Small intestine (tissue), 16 donors: ENCODE results near the gene HGS. TPM values are rescaled to one million over a fixed set of nuclear protein-coding genes. Genes with fewer than 3 reads are reported as not detected.

ENCODE experiments used
- DNase-seq, 2 donors: peaks; one replicate each; pipeline versions ENCODE4 v3.0.0 to v3.0.0-alpha.2; 2013
- FAIRE-seq: peaks from 2 replicates; lab custom pipeline; 2012; peaks lifted over from hg19 to GRCh38; lab: Jason Lieb, UNC
- H3K27ac ChIP-seq, 3 donors: one replicate each; pipeline ENCODE4 v1.5.1; 2013; ENCODE audit warnings: low read length in 2 of 3, mild to moderate bottlenecking in 2 of 3, control low read depth in 1 of 3, inconsistent platforms in 1 of 3, low read depth in 1 of 3, moderate library complexity in 1 of 3
- H3K27me3 ChIP-seq, 3 donors: one replicate each; pipeline ENCODE4 v1.6.1; 2013; ENCODE audit warnings: low read length in 3 of 3, inconsistent platforms in 1 of 3; ENCODE audit not compliant: control insufficient read depth in 3 of 3, insufficient read depth in 3 of 3
- H3K36me3 ChIP-seq, 3 donors: one replicate each; pipeline ENCODE4 v1.6.1; 2013; ENCODE audit warnings: low read length in 3 of 3, inconsistent platforms in 1 of 3, low read depth in 1 of 3, mild to moderate bottlenecking in 1 of 3, moderate library complexity in 1 of 3; ENCODE audit not compliant: control insufficient read depth in 3 of 3, insufficient read depth in 2 of 3
- H3K4me1 ChIP-seq, 3 donors: one replicate each; pipeline ENCODE4 v1.6.1; 2013; ENCODE audit warnings: low read length in 2 of 3, inconsistent platforms in 1 of 3, low read depth in 1 of 3, mild to moderate bottlenecking in 1 of 3, moderate library complexity in 1 of 3; ENCODE audit not compliant: control insufficient read depth in 3 of 3, insufficient read depth in 2 of 3
- H3K4me3 ChIP-seq, 3 donors: one replicate each; pipeline ENCODE4 v1.5.1; 2013; ENCODE audit warnings: low read length in 3 of 3, control low read depth in 1 of 3, inconsistent platforms in 1 of 3, low read depth in 1 of 3, mild to moderate bottlenecking in 1 of 3, moderate library complexity in 1 of 3
- H3K9me3 ChIP-seq, 2 donors: one replicate each; pipeline ENCODE4 v1.6.1; 2013; ENCODE audit warnings: low read depth in 1 of 2, low read length in 1 of 2; ENCODE audit not compliant: control insufficient read depth in 2 of 2, insufficient read depth in 1 of 2
- WGBS, 3 donors: extraction: QIAGEN DNeasy Blood & Tissue Kit; methylation state at CpG; one replicate each; pipeline ENCODE4 v1.1.7; 2013; 5-methylcytosine and 5-hydroxymethylcytosine counted together
- long read RNA-seq, 10 donors: transcript quantifications; one replicate each; lab custom pipeline, GENCODE V29; 2026
- polyA plus RNA-seq, 4 donors: library from polyadenylated mRNA; stranded (reverse) in 3 of 4; unstranded in 1 of 4; fragments of 200-250 nt in 3 of 4; fragments of 120-200 nt in 1 of 4; gene quantifications; one replicate each; pipeline versions ENCODE4 v1.2.1 to v1.2.3, GENCODE V29; 2013
- donor health status: healthy with polysubstance abuse.
- donor health status: control.
- donor health status: control.
- donor health status: Bipolar disorder and iron deficiency.
- donor health status: healthy.

Gene HGS
- 100 to 1,000 TPM in 2 of 4 donors, 10 to 100 TPM in 2; 78.8 to 284 (median 134) TPM for polyA plus RNA-seq
- long read RNA-seq, donor 1: 0 reads
- long read RNA-seq, donor 2, partial matches to known transcripts: 13 of 22 reads
- long read RNA-seq, donor 2, other reads (novel, unspliced or antisense): 6 of 22 reads
- long read RNA-seq, donor 3, partial matches to known transcripts: 7 of 14 reads
- long read RNA-seq, donor 3, other reads (novel, unspliced or antisense): 0 of 14 reads
- long read RNA-seq, donor 4: 0 reads
- long read RNA-seq, donor 5, partial matches to known transcripts: 0 of 2 reads
- long read RNA-seq, donor 5, other reads (novel, unspliced or antisense): 0 of 2 reads
- long read RNA-seq, donor 6, partial matches to known transcripts: 5 of 13 reads
- long read RNA-seq, donor 6, other reads (novel, unspliced or antisense): 0 of 13 reads
- long read RNA-seq, donor 7, transcript HGS-201 (22 exons, 2,970 nt): major isoform, 9 of 44 reads
- long read RNA-seq, donor 7, partial matches to known transcripts: 32 of 44 reads
- long read RNA-seq, donor 7, other reads (novel, unspliced or antisense): 0 of 44 reads
- long read RNA-seq, donor 8: 0 reads
- long read RNA-seq, donor 9, partial matches to known transcripts: 0 of 1 reads
- long read RNA-seq, donor 9, other reads (novel, unspliced or antisense): 0 of 1 reads
- long read RNA-seq, donor 10, partial matches to known transcripts: 26 of 40 reads
- long read RNA-seq, donor 10, other reads (novel, unspliced or antisense): 7 of 40 reads

GRCh38 chr17:81683584-81684441 lies at the start of gene HGS, which contains the start of gene ARL16:
Gene HGS, plus strand, starts transcription at chr17:81684011. Its CDS starts 56 bp downstream, at chr17:81684067.
Gene ARL16, minus strand, starts transcription at chr17:81683797. Its CDS starts 44 bp downstream, at chr17:81683753.
- H3K4me1 ChIP-seq: peaks cover 0 to 13% (median 4%) of the 10 kb centered on the region in 3 donors
- peak within 1 kb of the TSS; percentile 62 to 82 (median 75) for H3K27ac ChIP-seq
- no peaks in the 10 kb centered on the region for H3K9me3 ChIP-seq
- WGBS, 3 donors: 0 to 1% (median 1%) methylated on average over 85 to 112 of the region's 112 CpGs
- H3K36me3 ChIP-seq: peaks cover 1 to 65% (median 10%) of the 10 kb centered on the region in 3 donors
- no peak for FAIRE-seq
- peak; percentile 99 to 100 for DNase-seq
- peak within 1 kb of the TSS; percentile 95 to 98 (median 97) for H3K4me3 ChIP-seq
- H3K27me3 ChIP-seq: no peaks in the 10 kb centered on the region

GRCh38 chr17:81635431-81635830 lies 48.4 kb upstream of the HGS start:
- peak in 1 of 2 donors; percentile 38 for DNase-seq
- Histone ChIP-seq H3K27me3 (no peaks in the 10 kb centered on the region), H3K9me3 (no peaks in the 10 kb centered on the region), H3K4me1 (peaks cover 0 to 15% (median 3%) of the 10 kb centered on the region in 3 donors), H3K4me3 (peak overlapping the region in 1 of 3 donors; percentile 69), H3K27ac (no peak overlapping the region), H3K36me3 (peaks cover 0 to 11% (median 0%) of the 10 kb centered on the region in 3 donors)
- FAIRE-seq: no peak
- 50 to 81% (median 60%) methylated on average over 5 of the region's 5 CpGs for WGBS, 3 donors

GRCh38 chr17:81635973-81636504 lies 47.8 kb upstream of the HGS start:
- peak overlapping the region; percentile 76 to 95 (median 83) for H3K27ac ChIP-seq
- H3K9me3 ChIP-seq: no peaks in the 10 kb centered on the region
- H3K4me1 ChIP-seq: peaks cover 0 to 15% (median 3%) of the 10 kb centered on the region in 3 donors
- no peaks in the 10 kb centered on the region for H3K27me3 ChIP-seq
- H3K36me3 ChIP-seq: peaks cover 0 to 6% (median 0%) of the 10 kb centered on the region in 3 donors
- FAIRE-seq (no peak), DNase-seq (no peak)
- H3K4me3 ChIP-seq: peak overlapping the region; percentile 69 to 99 (median 82)
- WGBS, 3 donors: 16 to 30% (median 19%) methylated on average over 18 of the region's 18 CpGs

- DNase-seq (peak; percentile 82 to 94), FAIRE-seq (no peak)
- peak within 1 kb of the TSS; percentile 69 to 99 (median 82) for H3K4me3 ChIP-seq
These were observed 47.1 kb upstream of the HGS start, which contains the start of the genes NPLOC4 and TSPAN10 for GRCh38 chr17:81636505-81637288. Gene NPLOC4, minus strand, starts transcription at chr17:81637112. Its CDS starts 182 bp downstream, at chr17:81636930. Gene TSPAN10, plus strand, starts transcription at chr17:81637196. Its CDS starts 5,217 bp downstream, at chr17:81642413.

GRCh38 chr17:81638683-81639082 lies 45.1 kb upstream of the HGS start:
- Histone ChIP-seq H3K4me3 (no peak overlapping the region), H3K27ac (no peak overlapping the region), H3K27me3 (no peaks in the 10 kb centered on the region), H3K9me3 (no peaks in the 10 kb centered on the region), H3K4me1 (peaks cover 0 to 15% (median 3%) of the 10 kb centered on the region in 3 donors), H3K36me3 (peaks cover 0 to 3% (median 0%) of the 10 kb centered on the region in 3 donors)
- 39 to 70% (median 54%) methylated on average over 4 of the region's 4 CpGs for WGBS, 3 donors
- DNase-seq (no peak), FAIRE-seq (no peak)

More at GRCh38 chr17:81636505-81637288, 47.1 kb upstream of the HGS start, which contains the start of the genes NPLOC4 and TSPAN10:
- Histone ChIP-seq H3K4me1 (peaks cover 0 to 15% (median 3%) of the 10 kb centered on the region in 3 donors), H3K36me3 (peaks cover 0 to 3% (median 0%) of the 10 kb centered on the region in 3 donors), H3K27me3 (no peaks in the 10 kb centered on the region), H3K27ac (peak within 1 kb of the TSS; percentile 76 to 95 (median 83)), H3K9me3 (no peaks in the 10 kb centered on the region)
- WGBS, 3 donors: 0 to 1% (median 0%) methylated on average over 53 to 77 of the region's 77 CpGs

- no peaks in the 10 kb centered on the region for H3K9me3 ChIP-seq
- no peak for FAIRE-seq
- no peak overlapping the region for H3K4me3 ChIP-seq
- H3K27me3 ChIP-seq: no peaks in the 10 kb centered on the region
- no peak overlapping the region for H3K27ac ChIP-seq
- WGBS, 3 donors: 91 to 95% (median 93%) methylated on average over 9 of the region's 9 CpGs
- DNase-seq: no peak
- H3K36me3 ChIP-seq: no peaks in the 10 kb centered on the region
- H3K4me1 ChIP-seq: peaks cover 0 to 13% (median 3%) of the 10 kb centered on the region in 3 donors
These were observed 43.8 kb upstream of the HGS start for GRCh38 chr17:81640011-81640410.
